Measurements from ENCODE around the gene PSMF1. TPM values are rescaled to one million over a fixed set of nuclear protein-coding genes. Genes with fewer than 3 reads are reported as not detected.

Gene PSMF1
- total RNA-seq, 6 donors from 2014 or later: 36.7 to 158 (median 105) TPM

- 91% methylated on average over 1 of the region's 1 CpG for WGBS, 2 donors
- TF ChIP-seq POLR2A (IDR thresholded peaks at IDR 0.05): no peak
- no peak for TF ChIP-seq EP300 (IDR thresholded peaks at IDR 0.05)
- Histone ChIP-seq H3K4me3 (no peak overlapping the region), H3K36me3 (no peaks in the 10 kb centered on the region), H3K4me1 (peaks cover 0 to 5% (median 3%) of the 10 kb centered on the region in 4 donors), H3K27me3 (no peaks in the 10 kb centered on the region), H3K27ac (no peak overlapping the region), H3K9me3 (no peaks in the 10 kb centered on the region)
- ATAC-seq (ENCODE audit: low FRiP score in 2 of 2) (no peak), DNase-seq (no peak)
These were observed 76.8 kb downstream of the PSMF1 start for GRCh38 chr20:1195226-1195625.

- TF ChIP-seq CTCF (IDR thresholded peaks at IDR 0.05) (no peak), EP300 (IDR thresholded peaks at IDR 0.05) (no peak), POLR2A (IDR thresholded peaks at IDR 0.05) (no peak), POLR2AphosphoS5 (IDR thresholded peaks at IDR 0.05) (no peak)
- ATAC-seq (ENCODE audit: low FRiP score in 2 of 2): no peak
- DNase-seq: no peak
- no peaks in the 10 kb centered on the region for H3K36me3 ChIP-seq
- H3K27ac ChIP-seq: no peak overlapping the region
- no peak overlapping the region for H3K4me3 ChIP-seq
- H3K9me3 ChIP-seq: no peaks in the 10 kb centered on the region
- H3K27me3 ChIP-seq: no peaks in the 10 kb centered on the region
- 81 to 94% methylated on average over 2 of the region's 2 CpGs for WGBS, 2 donors
- peaks cover 0 to 5% (median 4%) of the 10 kb centered on the region in 4 donors for H3K4me1 ChIP-seq
These were observed 78.2 kb downstream of the PSMF1 start for GRCh38 chr20:1196634-1197033.

DNA sequence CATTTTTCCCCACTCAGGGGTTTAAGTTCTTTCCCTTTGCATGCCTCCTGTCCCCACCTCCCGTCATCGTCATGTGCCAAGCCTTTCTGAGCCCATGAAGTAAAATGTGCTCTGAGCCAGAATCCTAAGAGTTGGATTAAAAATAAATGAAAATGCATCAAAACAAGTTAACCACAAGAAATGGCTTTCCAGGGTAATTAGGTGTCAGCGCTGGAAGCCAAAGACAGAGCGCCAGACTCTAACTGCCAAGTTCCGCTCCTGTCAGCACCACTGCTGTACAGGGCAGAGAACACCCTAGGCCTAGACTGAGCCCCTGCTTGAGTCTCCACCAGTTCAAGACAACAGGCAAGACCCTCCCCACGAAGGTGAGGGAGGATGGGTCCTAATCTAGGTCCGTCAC is 79.4 kb downstream of the PSMF1 start:
- no peaks in the 10 kb centered on the region for H3K9me3 ChIP-seq
- peaks cover 0 to 5% (median 4%) of the 10 kb centered on the region in 4 donors for H3K4me1 ChIP-seq
- DNase-seq: no peak
- ATAC-seq (ENCODE audit: low FRiP score in 2 of 2): no peak
- WGBS, 2 donors: 66 to 71% methylated on average over 7 of the region's 7 CpGs
- H3K36me3 ChIP-seq: no peaks in the 10 kb centered on the region
- TF ChIP-seq CTCF (IDR thresholded peaks at IDR 0.05) (no peak), POLR2AphosphoS5 (IDR thresholded peaks at IDR 0.05) (peak in 1 of 2 donors; percentile 13)
- no peaks in the 10 kb centered on the region for H3K27me3 ChIP-seq
- peak overlapping the region in 2 of 4 donors; percentile 24 to 35 for H3K27ac ChIP-seq
- H3K4me3 ChIP-seq: no peak overlapping the region

- no peaks in the 10 kb centered on the region for H3K9me3 ChIP-seq
- ATAC-seq (ENCODE audit: low FRiP score in 2 of 2) (no peak), DNase-seq (no peak)
- H3K4me3 ChIP-seq: no peak overlapping the region
- H3K27me3 ChIP-seq: no peaks in the 10 kb centered on the region
- no peaks in the 10 kb centered on the region for H3K36me3 ChIP-seq
- TF ChIP-seq CTCF (IDR thresholded peaks at IDR 0.05) (no peak), POLR2A (IDR thresholded peaks at IDR 0.05) (no peak), POLR2AphosphoS5 (IDR thresholded peaks at IDR 0.05) (no peak), EP300 (IDR thresholded peaks at IDR 0.05) (no peak)
- 79 to 88% methylated on average over 5 of the region's 5 CpGs for WGBS, 2 donors
- peaks cover 0 to 9% (median 6%) of the 10 kb centered on the region in 4 donors for H3K4me1 ChIP-seq
- H3K27ac ChIP-seq: peak overlapping the region; percentile 32 to 77 (median 60)
These were observed 80.3 kb downstream of the PSMF1 start for GRCh38 chr20:1198751-1199150.

DNA sequence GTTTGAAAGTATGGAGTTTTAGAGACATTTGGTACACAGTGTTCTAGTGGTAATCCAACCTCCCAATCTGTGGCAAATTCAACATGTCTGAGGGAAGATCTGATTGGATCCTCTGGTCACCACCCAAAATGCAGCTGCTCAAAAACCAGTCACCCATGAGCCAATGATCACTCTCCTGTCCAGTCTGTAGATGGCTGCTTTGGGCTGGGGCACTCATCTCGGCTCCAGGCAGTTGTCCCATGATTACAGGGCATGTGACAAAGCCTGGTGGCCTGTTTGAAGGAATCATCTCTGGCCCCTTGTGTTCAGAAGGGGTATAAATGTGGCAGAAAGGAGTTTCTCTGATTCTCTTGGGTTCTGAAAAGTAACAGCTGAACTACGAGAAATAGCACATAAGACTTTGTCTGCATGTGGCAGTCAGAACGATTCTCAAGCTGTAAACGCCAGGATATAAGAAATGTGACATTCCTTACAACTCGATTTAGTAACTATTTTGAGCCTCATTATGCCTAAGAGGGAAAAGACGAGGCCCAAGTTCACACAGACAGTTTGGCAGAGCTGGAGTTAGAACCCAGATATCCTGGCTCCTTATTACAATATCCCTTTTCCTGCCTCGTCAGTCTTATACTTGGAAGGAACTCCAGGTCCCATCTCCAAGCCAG is 80.9 kb downstream of the PSMF1 start:
- Histone ChIP-seq H3K27me3 (no peaks in the 10 kb centered on the region), H3K27ac (peak overlapping the region; percentile 60 to 77 (median 64)), H3K36me3 (no peaks in the 10 kb centered on the region), H3K9me3 (no peaks in the 10 kb centered on the region), H3K4me3 (no peak overlapping the region), H3K4me1 (peaks cover 0 to 11% (median 9%) of the 10 kb centered on the region in 4 donors)
- no peak for ATAC-seq (ENCODE audit: low FRiP score in 2 of 2)
- DNase-seq: no peak
- 70 to 71% methylated on average over 7 of the region's 7 CpGs for WGBS, 2 donors
- TF ChIP-seq POLR2A (IDR thresholded peaks at IDR 0.05) (no peak), CTCF (IDR thresholded peaks at IDR 0.05) (no peak), POLR2AphosphoS5 (IDR thresholded peaks at IDR 0.05) (no peak), EP300 (IDR thresholded peaks at IDR 0.05) (no peak)

All from upper lobe of left lung (tissue), 6 donors.